ENCODE results near the gene PITPNC1. TPM values are rescaled to one million over a fixed set of nuclear protein-coding genes. Genes with fewer than 3 reads are reported as not detected.
A peak's percentile ranks its signal among the peaks of the same experiment; 100 is the strongest.

PITPNC1 gene
- total RNA-seq, 1 experiment from 2014 or later: 6.9 TPM

DNA sequence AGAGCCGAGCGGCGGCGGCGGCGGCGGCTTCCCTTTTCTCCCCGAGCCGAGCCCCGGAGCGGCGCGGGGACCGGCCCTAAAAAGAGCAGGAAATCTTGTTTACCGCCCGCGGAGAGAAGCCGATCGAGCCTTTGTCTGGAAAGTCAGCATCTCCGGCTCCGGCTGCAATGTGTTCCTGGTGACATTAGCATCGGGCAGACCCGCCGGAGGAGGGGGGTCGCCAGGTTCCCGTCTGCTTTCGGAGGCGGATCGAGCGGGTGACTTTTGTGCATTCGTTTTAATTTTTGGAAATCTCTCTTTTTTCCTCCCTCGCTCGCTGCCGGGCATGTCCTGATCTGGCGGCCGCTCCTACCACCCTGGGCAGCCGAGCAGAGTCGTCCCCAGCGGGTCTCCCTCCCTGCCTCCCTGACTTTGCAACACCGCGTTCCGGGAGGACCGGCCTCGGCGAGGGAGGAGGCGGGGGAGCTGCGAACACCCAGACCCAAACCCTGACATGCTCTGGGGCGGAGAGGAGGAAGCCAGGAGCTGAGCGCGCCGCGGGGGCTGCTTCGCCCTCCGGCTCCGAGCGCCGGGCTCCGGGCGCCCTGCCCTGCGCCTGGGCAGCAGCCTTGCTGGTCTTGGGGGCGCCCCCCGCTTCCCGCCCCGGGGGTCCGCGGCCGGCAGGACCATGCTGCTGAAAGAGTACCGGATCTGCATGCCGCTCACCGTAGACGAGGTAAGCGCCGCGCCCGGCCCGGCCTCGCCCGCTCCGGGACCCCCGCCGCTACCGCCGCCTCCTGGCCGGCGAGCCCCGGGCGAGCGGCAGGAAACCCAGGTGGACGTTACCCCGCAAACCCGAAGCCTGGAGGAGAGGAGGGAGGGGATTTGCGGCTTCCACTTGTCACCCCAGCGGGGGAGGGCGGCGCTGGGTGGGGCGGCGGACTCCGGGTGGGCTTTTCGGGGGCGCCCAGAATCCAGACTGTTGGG lies 690 bp downstream of the PITPNC1 start:
- Mint-ChIP-seq H3K36me3 (ENCODE audit: insufficient read depth, unreplicated experiment) (peaks cover 27% of the 10 kb centered on the region), H3K27me3 (ENCODE audit: unreplicated experiment) (no peaks in the 10 kb centered on the region), H3K27ac (ENCODE audit: unreplicated experiment) (no peak overlapping the region), H3K4me3 (ENCODE audit: low read depth, unreplicated experiment) (peak overlapping the region; percentile 76), H3K9me3 (ENCODE audit: low read depth, unreplicated experiment) (no peaks in the 10 kb centered on the region), H3K4me1 (ENCODE audit: low read depth, unreplicated experiment) (peaks cover 19% of the 10 kb centered on the region)
- intact Hi-C loops (cut with micrococcal nuclease; ENCODE audit: unreplicated experiment): loop anchor here (2.0 to 5.0 kb wide), 2 partner anchors 97 to 225 kb away; no protein-coding TSS in a partner anchor
- CTCF ChIA-PET: interaction anchor here (1.2 to 1.3 kb wide), 2 partner anchors 43 to 98 kb away, joined by 3 to 5 read pairs; no protein-coding TSS in a partner anchor
- peak; percentile 57 for DNase-seq
- no TSS peak for BruUV-seq (replicated peaks)
- TF ChIP-seq, protein P1, sequence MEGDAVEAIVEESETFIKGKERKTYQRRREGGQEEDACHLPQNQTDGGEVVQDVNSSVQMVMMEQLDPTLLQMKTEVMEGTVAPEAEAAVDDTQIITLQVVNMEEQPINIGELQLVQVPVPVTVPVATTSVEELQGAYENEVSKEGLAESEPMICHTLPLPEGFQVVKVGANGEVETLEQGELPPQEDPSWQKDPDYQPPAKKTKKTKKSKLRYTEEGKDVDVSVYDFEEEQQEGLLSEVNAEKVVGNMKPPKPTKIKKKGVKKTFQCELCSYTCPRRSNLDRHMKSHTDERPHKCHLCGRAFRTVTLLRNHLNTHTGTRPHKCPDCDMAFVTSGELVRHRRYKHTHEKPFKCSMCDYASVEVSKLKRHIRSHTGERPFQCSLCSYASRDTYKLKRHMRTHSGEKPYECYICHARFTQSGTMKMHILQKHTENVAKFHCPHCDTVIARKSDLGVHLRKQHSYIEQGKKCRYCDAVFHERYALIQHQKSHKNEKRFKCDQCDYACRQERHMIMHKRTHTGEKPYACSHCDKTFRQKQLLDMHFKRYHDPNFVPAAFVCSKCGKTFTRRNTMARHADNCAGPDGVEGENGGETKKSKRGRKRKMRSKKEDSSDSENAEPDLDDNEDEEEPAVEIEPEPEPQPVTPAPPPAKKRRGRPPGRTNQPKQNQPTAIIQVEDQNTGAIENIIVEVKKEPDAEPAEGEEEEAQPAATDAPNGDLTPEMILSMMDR (IDR thresholded peaks at IDR 0.05; ENCODE audit: unreplicated experiment): no peak

DNA sequence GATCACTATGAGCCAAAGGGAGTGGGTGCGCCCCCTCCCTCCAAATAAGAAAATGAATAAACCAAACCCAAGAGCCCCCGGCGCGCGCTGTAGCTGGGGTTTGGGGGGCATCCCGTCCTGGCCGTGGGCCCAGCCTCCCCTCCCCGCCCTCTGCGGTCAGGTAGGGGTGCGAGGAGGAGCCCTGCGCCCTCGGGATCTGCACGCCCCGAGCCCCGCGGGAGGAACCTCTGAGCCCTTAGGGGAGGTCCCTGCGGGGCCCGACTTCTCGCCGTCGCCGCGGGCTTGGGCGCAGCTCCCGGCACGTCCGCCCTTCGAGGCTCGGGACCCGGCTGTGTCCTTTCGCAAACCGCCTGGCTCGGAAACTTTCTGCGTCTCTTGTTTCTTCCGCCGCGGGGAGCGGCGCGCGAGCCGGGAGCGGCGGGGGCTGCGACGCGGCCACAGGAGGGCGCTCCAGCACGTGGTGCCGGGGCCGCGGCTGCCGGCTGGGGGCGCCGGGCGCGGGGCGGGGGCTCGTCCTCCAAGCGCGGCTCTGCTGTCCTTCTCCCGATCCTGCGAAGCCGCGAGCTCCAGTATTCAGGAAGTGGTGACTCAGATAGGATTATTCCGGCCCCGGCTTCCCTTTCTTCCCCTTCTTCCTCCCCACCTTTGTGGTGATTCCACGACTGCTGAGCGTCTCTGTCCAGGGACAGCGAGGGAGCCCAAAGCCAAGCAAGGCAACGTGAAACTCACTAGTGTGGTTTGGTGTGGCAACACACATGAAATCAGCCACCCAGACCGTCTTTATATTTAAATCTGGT lies 1.6 kb downstream of the PITPNC1 start:
- Mint-ChIP-seq H3K4me1 (ENCODE audit: low read depth, unreplicated experiment) (peaks cover 19% of the 10 kb centered on the region), H3K27me3 (ENCODE audit: unreplicated experiment) (no peaks in the 10 kb centered on the region), H3K4me3 (ENCODE audit: low read depth, unreplicated experiment) (peak overlapping the region; percentile 76), H3K36me3 (ENCODE audit: insufficient read depth, unreplicated experiment) (peaks cover 27% of the 10 kb centered on the region), H3K9me3 (ENCODE audit: low read depth, unreplicated experiment) (no peaks in the 10 kb centered on the region), H3K27ac (ENCODE audit: unreplicated experiment) (peak overlapping the region; percentile 91)
- TF ChIP-seq, protein P1 (IDR thresholded peaks at IDR 0.05; ENCODE audit: unreplicated experiment): peak; percentile 57
- CTCF ChIA-PET: interaction anchor here (0.6 to 1.3 kb wide), 7 partner anchors 42 to 412 kb away, joined by 3 to 12 read pairs (median 3); no protein-coding TSS in a partner anchor
- peak; percentile 84 for DNase-seq
- intact Hi-C loops (cut with micrococcal nuclease; ENCODE audit: unreplicated experiment): loop anchor here (5.0 kb wide), 1 partner anchor 224 kb away; no protein-coding TSS in a partner anchor
- no TSS peak for BruUV-seq (replicated peaks)

DNA sequence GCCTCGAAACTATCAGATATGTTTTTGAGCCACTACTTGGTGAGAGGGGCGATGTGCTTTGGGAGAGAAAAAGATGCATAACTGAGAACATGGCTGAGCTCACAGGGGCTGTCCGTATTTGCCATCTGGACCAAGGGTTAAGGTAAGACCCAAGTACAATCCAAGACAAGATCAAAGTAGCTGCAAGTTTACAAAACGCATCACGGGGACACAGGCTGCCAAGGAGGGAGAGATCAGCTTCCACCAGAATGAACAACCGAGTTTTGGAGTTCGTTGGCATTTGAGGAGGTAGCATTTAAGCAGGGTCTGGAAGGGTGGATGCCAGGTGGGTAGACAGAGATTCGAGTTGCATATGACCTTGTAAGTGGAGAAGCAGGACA lies 2.2 kb downstream of the PITPNC1 start:
- TF ChIP-seq, protein P1 (IDR thresholded peaks at IDR 0.05; ENCODE audit: unreplicated experiment): no peak
- CTCF ChIA-PET: interaction anchor here (0.5 to 1.3 kb wide), 4 partner anchors 60 to 1812 kb away, joined by 3 to 12 read pairs (median 3); no protein-coding TSS in a partner anchor
- H3K4me1 Mint-ChIP-seq (ENCODE audit: low read depth, unreplicated experiment): peaks cover 17% of the 10 kb centered on the region
- intact Hi-C loops (cut with micrococcal nuclease; ENCODE audit: unreplicated experiment): loop anchor here (5.0 kb wide), 1 partner anchor 223 kb away; no protein-coding TSS in a partner anchor
- no TSS peak for BruUV-seq (replicated peaks)
- DNase-seq: no peak
- no peaks in the 10 kb centered on the region for H3K9me3 Mint-ChIP-seq (ENCODE audit: low read depth, unreplicated experiment)
- H3K27ac Mint-ChIP-seq (ENCODE audit: unreplicated experiment): peak overlapping the region; percentile 91
- peak overlapping the region; percentile 76 for H3K4me3 Mint-ChIP-seq (ENCODE audit: low read depth, unreplicated experiment)
- peaks cover 27% of the 10 kb centered on the region for H3K36me3 Mint-ChIP-seq (ENCODE audit: insufficient read depth, unreplicated experiment)
- H3K27me3 Mint-ChIP-seq (ENCODE audit: unreplicated experiment): no peaks in the 10 kb centered on the region

DNA sequence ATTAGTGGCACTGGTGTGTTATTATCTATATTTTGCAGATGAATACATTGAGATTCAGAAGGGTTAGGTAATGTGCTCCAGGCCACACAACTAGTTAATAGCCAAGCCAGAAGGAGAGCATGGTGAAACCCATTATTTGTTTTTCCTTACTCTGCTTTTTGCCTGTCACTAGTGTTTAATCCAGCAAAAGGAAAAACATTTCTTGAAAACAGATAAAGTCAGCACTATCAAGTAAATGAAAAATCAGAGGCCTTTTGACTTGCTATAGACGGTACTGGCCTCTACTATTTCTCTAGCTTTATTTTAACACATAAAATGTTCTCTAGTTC lies 4.8 kb downstream of the PITPNC1 start:
- no TSS peak for BruUV-seq (replicated peaks)
- intact Hi-C loops (cut with micrococcal nuclease; ENCODE audit: unreplicated experiment): no loop called here

More for the DNA sequence above, 4.8 kb downstream of the PITPNC1 start:
- Mint-ChIP-seq H3K27me3 (ENCODE audit: unreplicated experiment) (no peaks in the 10 kb centered on the region), H3K4me1 (ENCODE audit: low read depth, unreplicated experiment) (peaks cover 8% of the 10 kb centered on the region), H3K4me3 (ENCODE audit: low read depth, unreplicated experiment) (no peak overlapping the region), H3K36me3 (ENCODE audit: insufficient read depth, unreplicated experiment) (peaks cover 23% of the 10 kb centered on the region), H3K9me3 (ENCODE audit: low read depth, unreplicated experiment) (no peaks in the 10 kb centered on the region), H3K27ac (ENCODE audit: unreplicated experiment) (no peak overlapping the region)
- TF ChIP-seq, protein P1 (IDR thresholded peaks at IDR 0.05; ENCODE audit: unreplicated experiment): no peak
- CTCF ChIA-PET: no interaction called here
- DNase-seq: no peak

Data from Calu3 (cell line).